GM10266 (cell line): ENCODE results near the gene RETREG2.
A peak's percentile ranks its signal among the peaks of the same experiment; 100 is the strongest.

Experiments used
- DNase-seq: peaks from one replicate; pipeline ENCODE4 v3.0.0; 2012; ENCODE audit errors: extremely low spot score
- TF ChIP-seq, protein P1 (sequence below): IDR thresholded peaks from 2 replicates; pipeline ENCODE4 v1.5.1; 2012; ENCODE audit warnings: mild to moderate bottlenecking, low read depth; ENCODE audit not compliant: control insufficient read depth, insufficient read depth; ENCODE audit errors: missing control alignments

Gene RETREG2

DNA sequence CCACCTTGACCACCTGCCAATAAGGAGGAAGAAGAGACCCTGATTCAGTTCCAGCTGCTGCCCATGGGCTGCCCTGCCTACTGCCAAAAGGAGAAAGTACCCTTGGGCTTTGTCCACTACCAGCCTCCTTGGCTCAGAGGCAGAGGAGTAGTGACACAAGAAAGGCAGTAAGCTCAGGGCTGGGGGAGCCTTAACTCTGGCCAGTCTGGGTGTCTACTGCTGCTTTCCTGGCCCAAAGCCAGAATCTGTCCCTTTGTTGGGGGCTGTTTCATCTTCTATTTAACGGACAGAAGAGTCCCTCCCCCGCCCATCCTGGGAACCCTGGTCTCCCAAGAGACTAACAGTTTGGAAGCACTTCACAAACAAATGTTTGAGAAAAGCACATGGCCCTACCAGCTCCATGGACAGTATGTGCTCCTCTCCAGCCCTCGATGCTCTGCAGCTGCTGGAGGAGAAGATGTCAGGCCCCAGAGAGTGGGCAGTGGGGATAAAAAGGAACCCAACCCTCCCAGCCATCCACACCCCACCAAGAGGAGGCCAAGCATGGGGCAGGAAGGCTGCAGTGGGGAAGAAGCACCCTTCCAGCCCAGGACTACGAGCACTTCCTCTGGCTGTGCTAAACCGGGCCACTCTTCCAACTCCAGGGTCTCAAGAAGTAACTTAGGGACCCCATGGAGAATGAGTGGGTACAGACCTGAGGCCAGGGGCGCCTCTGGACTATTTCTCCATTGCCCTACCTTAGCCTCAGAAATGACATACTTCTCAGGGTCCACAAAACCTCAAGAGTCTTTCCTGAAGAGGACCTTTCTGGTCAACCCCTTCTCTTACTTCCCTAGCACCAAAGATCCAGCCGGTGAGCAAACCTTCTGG is 50.2 kb downstream of the RETREG2 start:
- TF ChIP-seq, protein P1, sequence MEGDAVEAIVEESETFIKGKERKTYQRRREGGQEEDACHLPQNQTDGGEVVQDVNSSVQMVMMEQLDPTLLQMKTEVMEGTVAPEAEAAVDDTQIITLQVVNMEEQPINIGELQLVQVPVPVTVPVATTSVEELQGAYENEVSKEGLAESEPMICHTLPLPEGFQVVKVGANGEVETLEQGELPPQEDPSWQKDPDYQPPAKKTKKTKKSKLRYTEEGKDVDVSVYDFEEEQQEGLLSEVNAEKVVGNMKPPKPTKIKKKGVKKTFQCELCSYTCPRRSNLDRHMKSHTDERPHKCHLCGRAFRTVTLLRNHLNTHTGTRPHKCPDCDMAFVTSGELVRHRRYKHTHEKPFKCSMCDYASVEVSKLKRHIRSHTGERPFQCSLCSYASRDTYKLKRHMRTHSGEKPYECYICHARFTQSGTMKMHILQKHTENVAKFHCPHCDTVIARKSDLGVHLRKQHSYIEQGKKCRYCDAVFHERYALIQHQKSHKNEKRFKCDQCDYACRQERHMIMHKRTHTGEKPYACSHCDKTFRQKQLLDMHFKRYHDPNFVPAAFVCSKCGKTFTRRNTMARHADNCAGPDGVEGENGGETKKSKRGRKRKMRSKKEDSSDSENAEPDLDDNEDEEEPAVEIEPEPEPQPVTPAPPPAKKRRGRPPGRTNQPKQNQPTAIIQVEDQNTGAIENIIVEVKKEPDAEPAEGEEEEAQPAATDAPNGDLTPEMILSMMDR, result no peak

DNA sequence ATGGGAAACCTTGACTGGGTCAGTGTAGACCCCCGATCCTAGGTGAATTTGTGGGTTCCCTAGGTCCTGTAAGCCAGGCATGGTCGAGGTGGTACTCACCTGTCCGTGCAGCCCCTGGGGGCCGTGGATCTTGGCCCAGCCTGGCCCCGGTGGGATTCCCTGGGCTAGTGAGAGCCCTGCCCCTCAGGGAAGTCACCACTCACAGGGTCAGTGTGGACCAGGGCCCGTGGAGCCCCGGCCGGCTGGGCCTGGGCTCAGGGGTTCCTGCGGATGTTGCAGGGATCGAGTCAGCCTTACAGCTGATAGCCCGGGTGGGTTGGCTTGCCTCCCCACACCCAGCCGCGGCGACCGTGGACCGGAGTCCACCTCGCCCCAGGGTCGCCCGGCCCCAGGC is 50.8 kb downstream of the RETREG2 start:
- TF ChIP-seq, protein P1, result no peak
- DNase-seq, result no peak

More for the DNA sequence above, 50.2 kb downstream of the RETREG2 start:
- DNase-seq, result no peak

DNA sequence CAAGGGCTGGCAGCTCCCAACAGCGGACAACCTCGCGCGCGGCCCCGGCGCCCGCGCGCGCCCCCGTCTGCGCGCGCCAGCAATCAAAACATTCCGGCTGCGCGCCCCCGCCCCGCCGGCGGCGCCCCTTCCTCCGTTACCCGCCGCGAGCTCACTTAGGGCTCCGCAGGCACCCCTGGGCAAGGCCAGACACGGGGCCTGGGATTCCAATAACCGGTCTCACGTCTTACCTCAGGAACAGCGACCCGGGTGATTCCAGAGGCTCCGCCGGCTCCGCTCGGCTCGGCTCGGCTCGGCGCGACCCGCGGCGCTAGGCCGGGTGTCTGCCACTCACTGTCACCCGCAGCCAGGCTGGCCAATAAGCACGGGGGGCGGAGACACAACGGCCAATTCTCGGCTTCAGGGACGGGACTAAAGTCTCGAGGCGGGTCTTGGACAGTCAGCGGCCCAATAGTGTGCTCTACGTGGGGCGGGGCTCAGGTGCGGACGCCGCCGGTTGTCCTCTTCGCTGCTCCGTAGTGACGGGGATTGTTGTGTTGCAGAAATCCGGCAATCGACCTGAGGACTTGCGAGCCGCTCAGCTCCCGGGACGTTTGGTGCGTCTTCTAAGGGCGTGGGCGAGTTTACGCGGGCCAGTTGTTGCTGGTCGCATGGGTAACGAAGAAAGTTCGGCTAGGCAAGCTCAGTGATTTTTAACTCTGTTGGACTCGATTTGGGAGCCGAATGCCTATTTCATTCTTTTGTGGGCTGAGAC is 51.4 kb downstream of the RETREG2 start, which contains the start of the genes ANKZF1 and ATG9A:
Gene ANKZF1, plus strand, starts transcription at position 502 of the 754 bp plus-strand sequence. CDS start 452 bp downstream, outside the sequence.
Gene ATG9A, minus strand, starts transcription at position 332 of the 754 bp plus-strand sequence. CDS start 1,612 bp downstream, outside the sequence.
- DNase-seq, result peak; percentile 99
- TF ChIP-seq, protein P1, result no peak

DNA sequence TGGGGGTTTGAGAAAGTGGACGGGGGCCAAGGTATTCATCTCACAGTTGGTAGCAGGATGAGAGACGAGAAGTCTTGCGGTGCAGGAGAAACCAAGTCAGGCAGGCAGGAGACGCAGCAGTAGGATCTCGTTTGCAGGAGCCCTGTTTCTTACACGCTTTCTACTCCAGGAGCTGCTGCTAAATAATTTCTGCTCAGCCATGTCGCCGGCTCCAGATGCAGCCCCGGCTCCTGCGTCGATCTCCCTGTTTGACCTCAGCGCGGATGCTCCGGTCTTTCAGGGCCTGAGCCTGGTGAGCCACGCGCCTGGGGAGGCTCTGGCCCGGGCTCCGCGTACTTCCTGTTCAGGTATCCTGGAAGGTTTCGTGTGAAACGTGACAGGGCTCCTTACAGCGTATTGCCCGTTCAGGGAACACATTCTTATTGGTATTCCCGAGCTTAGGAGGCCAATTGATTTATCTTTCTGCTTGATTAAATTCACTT is 52.0 kb downstream of the RETREG2 start:
- TF ChIP-seq, protein P1, result no peak
- DNase-seq, result peak; percentile 53

DNA sequence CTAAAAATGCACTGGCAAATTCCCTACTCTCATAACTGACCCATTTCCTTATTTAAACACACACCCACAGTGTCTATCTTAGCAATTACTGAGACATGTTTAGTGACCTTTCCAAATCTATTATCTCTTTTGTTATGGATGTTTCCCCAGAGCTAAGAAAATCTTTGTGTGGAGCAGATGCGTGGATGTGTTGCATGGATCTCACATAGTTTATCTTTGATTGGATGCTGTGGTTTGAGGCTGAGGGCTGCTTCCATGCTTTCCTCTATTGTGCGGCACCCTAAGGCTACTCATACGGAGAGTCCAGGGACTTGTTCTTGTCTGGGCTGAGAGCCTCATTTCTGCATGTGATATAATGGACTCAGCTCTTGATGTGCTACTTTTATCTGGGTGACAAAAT is 56.3 kb downstream of the RETREG2 start:
- TF ChIP-seq, protein P1, result no peak
- no peak for DNase-seq
